ENCODE measurements around the gene GCAT. TPM values are rescaled to one million over a fixed set of nuclear protein-coding genes. Genes with fewer than 3 reads are reported as not detected.

Gene GCAT
- total and polyA plus RNA-seq, 9 of the 15 experiments (the other 6 are each of a cell fraction or from before 2014, with no cell fraction given), result 1.9 to 69.9 (median 26.4) TPM

DNA sequence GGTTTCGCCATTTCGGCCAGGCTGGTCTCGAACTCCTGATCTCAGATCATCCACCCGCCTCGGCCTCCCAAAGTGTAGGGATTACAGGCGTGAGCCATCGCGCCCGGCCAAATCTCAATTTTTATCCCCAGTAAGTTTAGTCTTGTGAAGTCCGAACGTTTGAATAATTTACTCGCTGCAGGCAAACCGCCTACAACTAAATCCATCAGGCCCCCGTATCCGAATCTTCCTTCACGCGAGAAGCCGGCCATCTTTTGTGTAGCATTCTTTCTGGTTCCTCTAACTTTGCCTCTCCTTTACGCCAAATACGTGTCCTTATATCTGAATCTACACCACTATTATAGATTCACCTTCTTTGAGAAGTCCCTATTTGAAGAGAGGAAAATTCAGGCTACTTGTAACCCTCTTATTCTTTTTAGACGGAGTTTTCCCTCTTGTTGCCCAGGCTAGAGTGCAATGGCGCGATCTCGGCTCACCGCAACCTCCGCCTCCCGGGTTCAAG is 40.9 kb downstream of the GCAT start (continued):
- TF ChIP-seq, protein P1, sequence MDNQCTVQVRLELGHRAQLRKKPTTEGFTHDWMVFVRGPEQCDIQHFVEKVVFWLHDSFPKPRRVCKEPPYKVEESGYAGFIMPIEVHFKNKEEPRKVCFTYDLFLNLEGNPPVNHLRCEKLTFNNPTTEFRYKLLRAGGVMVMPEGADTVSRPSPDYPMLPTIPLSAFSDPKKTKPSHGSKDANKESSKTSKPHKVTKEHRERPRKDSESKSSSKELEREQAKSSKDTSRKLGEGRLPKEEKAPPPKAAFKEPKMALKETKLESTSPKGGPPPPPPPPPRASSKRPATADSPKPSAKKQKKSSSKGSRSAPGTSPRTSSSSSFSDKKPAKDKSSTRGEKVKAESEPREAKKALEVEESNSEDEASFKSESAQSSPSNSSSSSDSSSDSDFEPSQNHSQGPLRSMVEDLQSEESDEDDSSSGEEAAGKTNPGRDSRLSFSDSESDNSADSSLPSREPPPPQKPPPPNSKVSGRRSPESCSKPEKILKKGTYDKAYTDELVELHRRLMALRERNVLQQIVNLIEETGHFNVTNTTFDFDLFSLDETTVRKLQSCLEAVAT (IDR thresholded peaks at IDR 0.05), result 0 out of 4 replicates have a peak, but pooled peaks of 1 of the 2 experiments have one; percentile 36
- TF ChIP-seq CEBPG (CRISPR knock-in tag; IDR thresholded peaks at IDR 0.05), result no peak
- TF ChIP-seq CEBPG (tag; conservative IDR thresholded peaks at IDR 0.05 in 1 of 2, IDR thresholded peaks at IDR 0.05 in 1 of 2), result peak in 1 of 2 experiments; percentile 63; a peak in 2 of 4 replicates
- TF ChIP-seq SNIP1 (IDR thresholded peaks at IDR 0.05; ENCODE audit: low read depth), result no peak
- TF ChIP-seq, protein P2, sequence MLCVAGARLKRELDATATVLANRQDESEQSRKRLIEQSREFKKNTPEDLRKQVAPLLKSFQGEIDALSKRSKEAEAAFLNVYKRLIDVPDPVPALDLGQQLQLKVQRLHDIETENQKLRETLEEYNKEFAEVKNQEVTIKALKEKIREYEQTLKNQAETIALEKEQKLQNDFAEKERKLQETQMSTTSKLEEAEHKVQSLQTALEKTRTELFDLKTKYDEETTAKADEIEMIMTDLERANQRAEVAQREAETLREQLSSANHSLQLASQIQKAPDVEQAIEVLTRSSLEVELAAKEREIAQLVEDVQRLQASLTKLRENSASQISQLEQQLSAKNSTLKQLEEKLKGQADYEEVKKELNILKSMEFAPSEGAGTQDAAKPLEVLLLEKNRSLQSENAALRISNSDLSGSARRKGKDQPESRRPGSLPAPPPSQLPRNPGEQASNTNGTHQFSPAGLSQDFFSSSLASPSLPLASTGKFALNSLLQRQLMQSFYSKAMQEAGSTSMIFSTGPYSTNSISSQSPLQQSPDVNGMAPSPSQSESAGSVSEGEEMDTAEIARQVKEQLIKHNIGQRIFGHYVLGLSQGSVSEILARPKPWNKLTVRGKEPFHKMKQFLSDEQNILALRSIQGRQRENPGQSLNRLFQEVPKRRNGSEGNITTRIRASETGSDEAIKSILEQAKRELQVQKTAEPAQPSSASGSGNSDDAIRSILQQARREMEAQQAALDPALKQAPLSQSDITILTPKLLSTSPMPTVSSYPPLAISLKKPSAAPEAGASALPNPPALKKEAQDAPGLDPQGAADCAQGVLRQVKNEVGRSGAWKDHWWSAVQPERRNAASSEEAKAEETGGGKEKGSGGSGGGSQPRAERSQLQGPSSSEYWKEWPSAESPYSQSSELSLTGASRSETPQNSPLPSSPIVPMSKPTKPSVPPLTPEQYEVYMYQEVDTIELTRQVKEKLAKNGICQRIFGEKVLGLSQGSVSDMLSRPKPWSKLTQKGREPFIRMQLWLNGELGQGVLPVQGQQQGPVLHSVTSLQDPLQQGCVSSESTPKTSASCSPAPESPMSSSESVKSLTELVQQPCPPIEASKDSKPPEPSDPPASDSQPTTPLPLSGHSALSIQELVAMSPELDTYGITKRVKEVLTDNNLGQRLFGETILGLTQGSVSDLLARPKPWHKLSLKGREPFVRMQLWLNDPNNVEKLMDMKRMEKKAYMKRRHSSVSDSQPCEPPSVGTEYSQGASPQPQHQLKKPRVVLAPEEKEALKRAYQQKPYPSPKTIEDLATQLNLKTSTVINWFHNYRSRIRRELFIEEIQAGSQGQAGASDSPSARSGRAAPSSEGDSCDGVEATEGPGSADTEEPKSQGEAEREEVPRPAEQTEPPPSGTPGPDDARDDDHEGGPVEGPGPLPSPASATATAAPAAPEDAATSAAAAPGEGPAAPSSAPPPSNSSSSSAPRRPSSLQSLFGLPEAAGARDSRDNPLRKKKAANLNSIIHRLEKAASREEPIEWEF (CRISPR knock-in tag; IDR thresholded peaks at IDR 0.05), result 0 out of 2 replicates have a peak, but pooled peaks have one; percentile 32
- no peak for TF ChIP-seq ZNF140 (CRISPR knock-in tag; IDR thresholded peaks at IDR 0.05)
- TF ChIP-seq ADNP (tag; IDR thresholded peaks at IDR 0.05), result peak; percentile 89
- TF ChIP-seq MTA1 (IDR thresholded peaks at IDR 0.05; ENCODE audit: borderline replicate concordance), result 0 out of 2 replicates have a peak, but pooled peaks have one; percentile 29
- no peak for TF ChIP-seq PRPF4 (IDR thresholded peaks at IDR 0.05; ENCODE audit: insufficient read depth, low read depth, low read length, poor library complexity, severe bottlenecking)
- TF ChIP-seq ZNF224 (CRISPR knock-in tag; IDR thresholded peaks at IDR 0.05), result no peak
- no peak for TF ChIP-seq HNRNPK (IDR thresholded peaks at IDR 0.05; ENCODE audit: low read depth, low read length, poor library complexity, severe bottlenecking)
- no peak for TF ChIP-seq KDM2B (CRISPR knock-in tag; IDR thresholded peaks at IDR 0.05)
- no peak for TF ChIP-seq SMAD2 (IDR thresholded peaks at IDR 0.05; ENCODE audit: low read depth, low read length)
- TF ChIP-seq, protein P3, sequence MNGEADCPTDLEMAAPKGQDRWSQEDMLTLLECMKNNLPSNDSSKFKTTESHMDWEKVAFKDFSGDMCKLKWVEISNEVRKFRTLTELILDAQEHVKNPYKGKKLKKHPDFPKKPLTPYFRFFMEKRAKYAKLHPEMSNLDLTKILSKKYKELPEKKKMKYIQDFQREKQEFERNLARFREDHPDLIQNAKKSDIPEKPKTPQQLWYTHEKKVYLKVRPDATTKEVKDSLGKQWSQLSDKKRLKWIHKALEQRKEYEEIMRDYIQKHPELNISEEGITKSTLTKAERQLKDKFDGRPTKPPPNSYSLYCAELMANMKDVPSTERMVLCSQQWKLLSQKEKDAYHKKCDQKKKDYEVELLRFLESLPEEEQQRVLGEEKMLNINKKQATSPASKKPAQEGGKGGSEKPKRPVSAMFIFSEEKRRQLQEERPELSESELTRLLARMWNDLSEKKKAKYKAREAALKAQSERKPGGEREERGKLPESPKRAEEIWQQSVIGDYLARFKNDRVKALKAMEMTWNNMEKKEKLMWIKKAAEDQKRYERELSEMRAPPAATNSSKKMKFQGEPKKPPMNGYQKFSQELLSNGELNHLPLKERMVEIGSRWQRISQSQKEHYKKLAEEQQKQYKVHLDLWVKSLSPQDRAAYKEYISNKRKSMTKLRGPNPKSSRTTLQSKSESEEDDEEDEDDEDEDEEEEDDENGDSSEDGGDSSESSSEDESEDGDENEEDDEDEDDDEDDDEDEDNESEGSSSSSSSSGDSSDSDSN (IDR thresholded peaks at IDR 0.05; ENCODE audit: borderline replicate concordance in 1 of 2, low read depth in 2 of 2, low read length in 2 of 2), result 0 out of 4 replicates have a peak, but pooled peaks of 1 of the 2 experiments have one; percentile 42
- TF ChIP-seq ZNF347 (CRISPR knock-in tag; IDR thresholded peaks at IDR 0.05; ENCODE audit: low read depth), result no peak
- TF ChIP-seq MEF2A (IDR thresholded peaks at IDR 0.05; ENCODE audit: control insufficient read depth, low read depth, low read length), result no peak
- TF ChIP-seq, protein P4, sequence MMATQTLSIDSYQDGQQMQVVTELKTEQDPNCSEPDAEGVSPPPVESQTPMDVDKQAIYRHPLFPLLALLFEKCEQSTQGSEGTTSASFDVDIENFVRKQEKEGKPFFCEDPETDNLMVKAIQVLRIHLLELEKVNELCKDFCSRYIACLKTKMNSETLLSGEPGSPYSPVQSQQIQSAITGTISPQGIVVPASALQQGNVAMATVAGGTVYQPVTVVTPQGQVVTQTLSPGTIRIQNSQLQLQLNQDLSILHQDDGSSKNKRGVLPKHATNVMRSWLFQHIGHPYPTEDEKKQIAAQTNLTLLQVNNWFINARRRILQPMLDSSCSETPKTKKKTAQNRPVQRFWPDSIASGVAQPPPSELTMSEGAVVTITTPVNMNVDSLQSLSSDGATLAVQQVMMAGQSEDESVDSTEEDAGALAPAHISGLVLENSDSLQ (IDR thresholded peaks at IDR 0.05), result no peak
- TF ChIP-seq DNMT1 (IDR thresholded peaks at IDR 0.05), result no peak
